C4-2B (cell line): ENCODE results near the gene IFNA10.
"Not testable (repeated sequence)": the region's sequence is repeated elsewhere in the genome, so short reads cannot be mapped to it uniquely, and the experiment has no call there.

Source experiments
- ZFX ChIP-seq: fragments of 450-650 bp; IDR thresholded peaks from 2 replicates; pipeline ENCODE4 v1.6.1; 2017
- TF ChIP-seq, protein P1 (sequence below): fragments of 450-650 bp; conservative IDR thresholded peaks from 2 replicates; pipeline ENCODE4 v1.5.1; 2017; ENCODE audit warnings: mild to moderate bottlenecking

DNA sequence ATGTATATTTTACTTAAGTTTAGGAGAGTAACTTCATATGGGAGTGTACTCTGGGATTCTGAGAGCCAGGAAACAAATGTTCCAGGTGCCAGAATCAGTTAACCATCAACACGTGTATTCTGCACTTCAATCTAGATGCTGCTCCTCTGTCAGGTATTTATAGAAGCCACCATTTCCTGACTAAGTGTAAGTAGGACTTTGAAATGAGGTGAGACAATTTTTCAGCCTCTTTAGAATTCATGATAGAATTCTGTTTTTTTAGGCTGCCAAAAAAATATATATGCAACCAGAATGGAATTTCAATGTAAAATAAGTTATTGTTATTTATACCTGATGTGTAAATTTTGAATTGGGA is 29.4 kb upstream of the IFNA10 start:
- TF ChIP-seq, protein P1, sequence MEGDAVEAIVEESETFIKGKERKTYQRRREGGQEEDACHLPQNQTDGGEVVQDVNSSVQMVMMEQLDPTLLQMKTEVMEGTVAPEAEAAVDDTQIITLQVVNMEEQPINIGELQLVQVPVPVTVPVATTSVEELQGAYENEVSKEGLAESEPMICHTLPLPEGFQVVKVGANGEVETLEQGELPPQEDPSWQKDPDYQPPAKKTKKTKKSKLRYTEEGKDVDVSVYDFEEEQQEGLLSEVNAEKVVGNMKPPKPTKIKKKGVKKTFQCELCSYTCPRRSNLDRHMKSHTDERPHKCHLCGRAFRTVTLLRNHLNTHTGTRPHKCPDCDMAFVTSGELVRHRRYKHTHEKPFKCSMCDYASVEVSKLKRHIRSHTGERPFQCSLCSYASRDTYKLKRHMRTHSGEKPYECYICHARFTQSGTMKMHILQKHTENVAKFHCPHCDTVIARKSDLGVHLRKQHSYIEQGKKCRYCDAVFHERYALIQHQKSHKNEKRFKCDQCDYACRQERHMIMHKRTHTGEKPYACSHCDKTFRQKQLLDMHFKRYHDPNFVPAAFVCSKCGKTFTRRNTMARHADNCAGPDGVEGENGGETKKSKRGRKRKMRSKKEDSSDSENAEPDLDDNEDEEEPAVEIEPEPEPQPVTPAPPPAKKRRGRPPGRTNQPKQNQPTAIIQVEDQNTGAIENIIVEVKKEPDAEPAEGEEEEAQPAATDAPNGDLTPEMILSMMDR: not testable (repeated sequence)
- TF ChIP-seq ZFX: not testable (repeated sequence)
